CD14-positive monocyte (primary cell): ENCODE data around the gene COBLL1. TPM values are rescaled to one million over a fixed set of nuclear protein-coding genes. Genes with fewer than 3 reads are reported as not detected.

Source experiments
- DNase-seq, 3 donors: peaks; one replicate each; pipeline ENCODE4 v3.0.0-alpha.2; 2011 to 2022
- H2AFZ ChIP-seq: 2 replicates; pipeline ENCODE4 v1.6.0; 2012; ENCODE audit warnings: mild to moderate bottlenecking, low read depth, low read length, inconsistent platforms; ENCODE audit not compliant: insufficient read depth, poor library complexity, severe bottlenecking
- H3K27ac ChIP-seq, 2 donors: 1 replicate in 1 of 2; 2 replicates in 1 of 2; pipeline ENCODE4 v1.5.1; 2012 to 2013; ENCODE audit warnings: low read length in 2 of 2, control low read depth in 1 of 2, inconsistent platforms in 1 of 2, low read depth in 1 of 2, mild to moderate bottlenecking in 1 of 2
- H3K27me3 ChIP-seq, 2 donors: one replicate each; pipeline versions ENCODE4 v1.6.0 to v1.6.1; 2011 to 2013; ENCODE audit warnings: low read length in 2 of 2; ENCODE audit not compliant: control insufficient read depth in 2 of 2, insufficient read depth in 2 of 2
- H3K36me3 ChIP-seq, 2 donors: replicated peaks in 1 of 2; 1 replicate in 1 of 2; 2 replicates in 1 of 2; pipeline versions ENCODE4 v1.5.1 to v1.6.1; 2012 to 2013; ENCODE audit warnings: low read length in 2 of 2, control low read depth in 1 of 2, inconsistent platforms in 1 of 2, mild to moderate bottlenecking in 1 of 2; ENCODE audit not compliant: insufficient read depth in 2 of 2, control insufficient read depth in 1 of 2
- H3K4me1 ChIP-seq, 2 donors: 1 replicate in 1 of 2; 2 replicates in 1 of 2; pipeline versions ENCODE4 v1.5.1 to v1.6.1; 2012 to 2013; ENCODE audit warnings: low read length in 2 of 2, control low read depth in 1 of 2, inconsistent platforms in 1 of 2, mild to moderate bottlenecking in 1 of 2, moderate library complexity in 1 of 2; ENCODE audit not compliant: insufficient read depth in 2 of 2, control insufficient read depth in 1 of 2
- H3K4me2 ChIP-seq: replicated peaks from 2 replicates; pipeline ENCODE3; 2012; ENCODE audit warnings: low read length, moderate library complexity, mild to moderate bottlenecking; ENCODE audit not compliant: poor library complexity, severe bottlenecking; ENCODE audit errors: extremely low read depth
- H3K4me3 ChIP-seq, 3 experiments: fragments of 200-600 bp in 1 of 3; sonication (generic) in 1 of 3; replicated peaks in 1 of 3; 1 replicate in 2 of 3; 2 replicates in 1 of 3; pipeline ENCODE4 v1.5.1; 2011 to 2013; ENCODE audit warnings: low read length in 3 of 3, mild to moderate bottlenecking in 3 of 3, control low read depth in 2 of 3, low read depth in 2 of 3, inconsistent platforms in 1 of 3, moderate library complexity in 1 of 3
- H3K79me2 ChIP-seq: 2 replicates; pipeline ENCODE4 v1.6.0; 2012; ENCODE audit warnings: mild to moderate bottlenecking, control low read depth, inconsistent platforms, low read length, moderate library complexity; ENCODE audit not compliant: insufficient read depth
- H3K9ac ChIP-seq: 2 replicates; pipeline ENCODE4 v1.6.0; 2017; ENCODE audit warnings: low read length, mild to moderate bottlenecking; ENCODE audit not compliant: insufficient read depth, poor library complexity, severe bottlenecking
- H3K9me3 ChIP-seq, 2 donors: replicated peaks in 1 of 2; 1 replicate in 1 of 2; 2 replicates in 1 of 2; pipeline versions ENCODE4 v1.5.1 to v1.6.1; 2012 to 2013; ENCODE audit warnings: low read length in 2 of 2, control low read depth in 1 of 2; ENCODE audit not compliant: control insufficient read depth in 1 of 2, insufficient read depth in 1 of 2
- H4K20me1 ChIP-seq: 2 replicates; pipeline ENCODE4 v1.6.0; 2012; ENCODE audit warnings: mild to moderate bottlenecking, low read length, control low read depth, moderate library complexity; ENCODE audit not compliant: insufficient read depth
- H3K27ac Mint-ChIP-seq, 7 donors: one replicate each; pipeline ENCODE4 v1.8.0; 2020; ENCODE audit warnings: mild to moderate bottlenecking in 7 of 7, mixed read lengths in 7 of 7, moderate library complexity in 6 of 7, inconsistent platforms in 2 of 7
- H3K27me3 Mint-ChIP-seq, 3 donors: one replicate each; pipeline ENCODE4 v1.8.0; 2021 to 2022; ENCODE audit warnings: low read depth in 3 of 3, mild to moderate bottlenecking in 3 of 3, mixed read lengths in 3 of 3, moderate library complexity in 3 of 3, inconsistent platforms in 1 of 3
- H3K36me3 Mint-ChIP-seq, 2 donors: one replicate each; pipeline ENCODE4 v1.8.0; 2020; ENCODE audit warnings: mixed read lengths in 2 of 2, inconsistent platforms in 1 of 2, mild to moderate bottlenecking in 1 of 2
- H3K4me1 Mint-ChIP-seq: one replicate; pipeline ENCODE4 v1.8.0; 2020; ENCODE audit warnings: mild to moderate bottlenecking, mixed read lengths
- H3K4me3 Mint-ChIP-seq, 2 donors: one replicate each; pipeline ENCODE4 v1.8.0; 2020; ENCODE audit warnings: mild to moderate bottlenecking in 2 of 2, mixed read lengths in 2 of 2, moderate library complexity in 1 of 2
- H3K9me3 Mint-ChIP-seq, 7 donors: one replicate each; pipeline ENCODE4 v1.8.0; 2020 to 2022; ENCODE audit warnings: mixed read lengths in 7 of 7, mild to moderate bottlenecking in 6 of 7, moderate library complexity in 6 of 7, inconsistent platforms in 2 of 7
- WGBS: methylation state at CpG from one replicate; pipeline ENCODE4 v1.1.5; 2013; ENCODE audit warnings: missing lambda C conversion rate; ENCODE audit not compliant: insufficient coverage; 5-methylcytosine and 5-hydroxymethylcytosine counted together
- intact Hi-C, 2 donors: fragments of 100-400 bp; cut with micrococcal nuclease; formaldehyde crosslinking; loops; one replicate each; pipeline versions ENCODE4 v1.15.0 to v1.15.1; 2023
- polyA plus RNA-seq, 3 donors: library from polyadenylated mRNA; depleted of rRNA in 1 of 3; unstranded in 2 of 3; stranded (reverse) in 1 of 3; fragments of 300-500 nt in 2 of 3; fragments of >200 nt in 1 of 3; fragmentation: Illumina TruSeq in 2 of 3; gene quantifications; 1 replicate in 2 of 3; 2 replicates in 1 of 3; pipeline ENCODE4 v1.2.3, GENCODE V29; 2012 to 2021
- TF ChIP-seq, protein P1 (sequence below): fragments of 200-600 bp; IDR thresholded peaks from one replicate; pipeline ENCODE4 v1.8.0; 2022; ENCODE audit warnings: antibody characterized with exemption, mild to moderate bottlenecking

The COBLL1 gene
- polyA plus RNA-seq, 3 donors: 0.18 to 0.54 (median 0.24) TPM

- Histone ChIP-seq H3K27me3 (peaks cover 14 to 20% of the 10 kb centered on the region in 2 donors), H2AFZ (peak overlapping the region; percentile 92), H3K4me3 (peak overlapping the region; percentile 38 to 86 (median 80)), H3K27ac (no peak overlapping the region), H3K4me2 (peak overlapping the region; percentile 87), H3K9ac (peak overlapping the region; percentile 64), H3K36me3 (no peaks in the 10 kb centered on the region), H3K9me3 (no peaks in the 10 kb centered on the region), H3K79me2 (no peaks in the 10 kb centered on the region), H4K20me1 (no peaks in the 10 kb centered on the region), H3K4me1 (peaks cover 11 to 29% of the 10 kb centered on the region in 2 donors)
- Mint-ChIP-seq H3K4me3 (peak overlapping the region; percentile 88 to 96), H3K9me3 (peaks cover 0 to 8% (median 0%) of the 10 kb centered on the region in 7 donors), H3K27me3 (peaks cover 17 to 29% (median 22%) of the 10 kb centered on the region in 3 donors), H3K4me1 (peaks cover 16% of the 10 kb centered on the region), H3K36me3 (peaks cover 2 to 6% of the 10 kb centered on the region in 2 donors), H3K27ac (peak overlapping the region in 4 of 7 donors; percentile 31 to 78 (median 41))
- TF ChIP-seq, protein P1, sequence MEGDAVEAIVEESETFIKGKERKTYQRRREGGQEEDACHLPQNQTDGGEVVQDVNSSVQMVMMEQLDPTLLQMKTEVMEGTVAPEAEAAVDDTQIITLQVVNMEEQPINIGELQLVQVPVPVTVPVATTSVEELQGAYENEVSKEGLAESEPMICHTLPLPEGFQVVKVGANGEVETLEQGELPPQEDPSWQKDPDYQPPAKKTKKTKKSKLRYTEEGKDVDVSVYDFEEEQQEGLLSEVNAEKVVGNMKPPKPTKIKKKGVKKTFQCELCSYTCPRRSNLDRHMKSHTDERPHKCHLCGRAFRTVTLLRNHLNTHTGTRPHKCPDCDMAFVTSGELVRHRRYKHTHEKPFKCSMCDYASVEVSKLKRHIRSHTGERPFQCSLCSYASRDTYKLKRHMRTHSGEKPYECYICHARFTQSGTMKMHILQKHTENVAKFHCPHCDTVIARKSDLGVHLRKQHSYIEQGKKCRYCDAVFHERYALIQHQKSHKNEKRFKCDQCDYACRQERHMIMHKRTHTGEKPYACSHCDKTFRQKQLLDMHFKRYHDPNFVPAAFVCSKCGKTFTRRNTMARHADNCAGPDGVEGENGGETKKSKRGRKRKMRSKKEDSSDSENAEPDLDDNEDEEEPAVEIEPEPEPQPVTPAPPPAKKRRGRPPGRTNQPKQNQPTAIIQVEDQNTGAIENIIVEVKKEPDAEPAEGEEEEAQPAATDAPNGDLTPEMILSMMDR: no peak
- intact Hi-C loops: no loop called here
- 0% methylated on average over 11 of the region's 12 CpGs for WGBS
- DNase-seq: no peak
These were observed 1.1 kb downstream of the COBLL1 start for GRCh38 chr2:164840458-164840929.

- TF ChIP-seq, protein P1: no peak
- Mint-ChIP-seq H3K27me3 (peaks cover 17 to 29% (median 22%) of the 10 kb centered on the region in 3 donors), H3K9me3 (peaks cover 0 to 8% (median 0%) of the 10 kb centered on the region in 7 donors), H3K36me3 (peaks cover 2 to 6% of the 10 kb centered on the region in 2 donors), H3K4me3 (peak overlapping the region; percentile 88 to 96), H3K27ac (no peak overlapping the region), H3K4me1 (peaks cover 18% of the 10 kb centered on the region)
- Histone ChIP-seq H3K9ac (no peak overlapping the region), H3K27me3 (peaks cover 14 to 20% of the 10 kb centered on the region in 2 donors), H3K36me3 (no peaks in the 10 kb centered on the region), H3K9me3 (no peaks in the 10 kb centered on the region), H3K4me3 (peak overlapping the region in 1 of 3 experiments; percentile 86), H3K4me1 (peaks cover 11 to 29% of the 10 kb centered on the region in 2 donors), H2AFZ (no peak overlapping the region), H3K79me2 (no peaks in the 10 kb centered on the region), H4K20me1 (no peaks in the 10 kb centered on the region), H3K27ac (no peak overlapping the region), H3K4me2 (peak overlapping the region; percentile 87)
- 38% methylated on average over 2 of the region's 8 CpGs for WGBS
- intact Hi-C loops: no loop called here
- DNase-seq: no peak
These were observed 1.6 kb downstream of the COBLL1 start for GRCh38 chr2:164839914-164840457.
